ENCODE results near the gene ITGA1.

The ITGA1 gene

GRCh38 chr5:52897238-52897614 lies 109.5 kb downstream of the ITGA1 start:
- no peak for DNase-seq (ENCODE audit: low read depth)
- no peak overlapping the region for H3K4me3 ChIP-seq (ENCODE audit: control insufficient read depth, low read depth, low read length)
- no peak for TF ChIP-seq CTCF (IDR thresholded peaks at IDR 0.05; ENCODE audit: control insufficient read depth, insufficient read depth, low read depth, low read length, missing control alignments)

GRCh38 chr5:52898961-52899680 lies 111.4 kb downstream of the ITGA1 start:
- no peak overlapping the region for H3K4me3 ChIP-seq (ENCODE audit: control insufficient read depth, low read depth, low read length)
- no peak for DNase-seq (ENCODE audit: low read depth)
- TF ChIP-seq CTCF (IDR thresholded peaks at IDR 0.05; ENCODE audit: control insufficient read depth, insufficient read depth, low read depth, low read length, missing control alignments): no peak

- DNase-seq (ENCODE audit: low read depth): no peak
- H3K4me3 ChIP-seq (ENCODE audit: control insufficient read depth, low read depth, low read length): no peak overlapping the region
- TF ChIP-seq CTCF (IDR thresholded peaks at IDR 0.05; ENCODE audit: control insufficient read depth, insufficient read depth, low read depth, low read length, missing control alignments): no peak
These were observed 115.4 kb downstream of the ITGA1 start for GRCh38 chr5:52903142-52903541.

GRCh38 chr5:52906343-52906742 lies 118.6 kb downstream of the ITGA1 start:
- TF ChIP-seq CTCF (IDR thresholded peaks at IDR 0.05; ENCODE audit: control insufficient read depth, insufficient read depth, low read depth, low read length, missing control alignments): no peak
- H3K4me3 ChIP-seq (ENCODE audit: control insufficient read depth, low read depth, low read length): no peak overlapping the region
- no peak for DNase-seq (ENCODE audit: low read depth)

GRCh38 chr5:52906845-52907244 lies 119.1 kb downstream of the ITGA1 start:
- DNase-seq (ENCODE audit: low read depth): no peak
- no peak for TF ChIP-seq CTCF (IDR thresholded peaks at IDR 0.05; ENCODE audit: control insufficient read depth, insufficient read depth, low read depth, low read length, missing control alignments)

GRCh38 chr5:52909192-52909591 lies 121.5 kb downstream of the ITGA1 start:
- H3K4me3 ChIP-seq (ENCODE audit: control insufficient read depth, low read depth, low read length): no peak overlapping the region
- TF ChIP-seq CTCF (IDR thresholded peaks at IDR 0.05; ENCODE audit: control insufficient read depth, insufficient read depth, low read depth, low read length, missing control alignments): no peak
- no peak for DNase-seq (ENCODE audit: low read depth)

More at GRCh38 chr5:52906845-52907244, 119.1 kb downstream of the ITGA1 start:
- no peak overlapping the region for H3K4me3 ChIP-seq (ENCODE audit: control insufficient read depth, low read depth, low read length)

Data from AG09309 (cell line).